SU-DHL-6 (cell line): ENCODE measurements around the gene GAPVD1.
"Not testable (repeated sequence)": the region's sequence is repeated elsewhere in the genome, so short reads cannot be mapped to it uniquely, and the experiment has no call there.

ENCODE experiments used
- H2AFZ ChIP-seq: fragments of 200-600 bp; sonication (generic); 2 replicates; pipeline ENCODE4 v1.6.1; 2014; ENCODE audit warnings: low read depth, mild to moderate bottlenecking, moderate library complexity, mixed read lengths, antibody characterized with exemption, low read length; ENCODE audit not compliant: severe bottlenecking
- H3F3A ChIP-seq: fragments of 200-600 bp; shearing (Covaris generic); 2 replicates; pipeline ENCODE4 v1.6.0; 2016; ENCODE audit warnings: antibody characterized with exemption, mild to moderate bottlenecking; ENCODE audit not compliant: insufficient read depth
- H3K27ac ChIP-seq: fragments of 200-600 bp; sonication (generic); 2 replicates; pipeline ENCODE4 v1.5.1; 2016; ENCODE audit warnings: low read depth, mild to moderate bottlenecking, low read length, moderate library complexity, mixed read lengths
- H3K27me3 ChIP-seq: fragments of 200-600 bp; sonication (generic), shearing (Covaris generic); 2 replicates; pipeline ENCODE4 v1.6.0; 2014; ENCODE audit warnings: mild to moderate bottlenecking, low read length
- H3K36me3 ChIP-seq: fragments of 200-600 bp; sonication (generic); 2 replicates; pipeline ENCODE4 v1.6.1; 2014; ENCODE audit warnings: mild to moderate bottlenecking, low read length, mixed read lengths
- H3K4me2 ChIP-seq: fragments of 300-600, 200-600 bp; shearing (Covaris generic), sonication (generic); 2 replicates; pipeline ENCODE4 v1.6.0; 2014; ENCODE audit warnings: low read length, low read depth, mild to moderate bottlenecking; ENCODE audit not compliant: poor library complexity, severe bottlenecking
- H3K4me3 ChIP-seq: fragments of 200-600 bp; sonication (generic); 2 replicates; pipeline ENCODE4 v1.5.1; 2014; ENCODE audit warnings: antibody characterized with exemption, low read length, mild to moderate bottlenecking, mixed read lengths; ENCODE audit not compliant: insufficient read depth, poor library complexity, severe bottlenecking
- H3K79me2 ChIP-seq: fragments of 200-600 bp; sonication (generic); 2 replicates; pipeline ENCODE4 v1.6.1; 2014; ENCODE audit warnings: mild to moderate bottlenecking, low read length, moderate library complexity; ENCODE audit not compliant: insufficient read depth
- H3K9ac ChIP-seq: fragments of 200-600 bp; sonication (generic); 2 replicates; pipeline ENCODE4 v1.7.0; 2014; ENCODE audit warnings: mild to moderate bottlenecking, low read length
- H3K9me2 ChIP-seq: fragments of 200-600 bp; sonication (generic); replicated peaks from 2 replicates; pipeline ENCODE4 v1.6.1; 2014; ENCODE audit warnings: low read length; ENCODE audit not compliant: insufficient read depth
- H3K9me3 ChIP-seq: fragments of 200-600 bp; sonication (generic); 2 replicates; pipeline ENCODE4 v1.6.1; 2014; ENCODE audit warnings: low read length, mixed read lengths; ENCODE audit not compliant: insufficient read depth
- H4K20me1 ChIP-seq: fragments of 200-600 bp; sonication (generic); 2 replicates; pipeline ENCODE4 v1.6.1; 2014; ENCODE audit warnings: low read depth, mild to moderate bottlenecking, antibody characterized with exemption, low read length, moderate library complexity, mixed read lengths
- CTCF ChIP-seq: fragments of 200-600 bp; sonication (generic); IDR thresholded peaks from one replicate; pipeline ENCODE4 v1.5.1; 2017; ENCODE audit warnings: antibody characterized with exemption, mild to moderate bottlenecking, low read length, moderate library complexity; ENCODE audit not compliant: insufficient read depth, poor library complexity, severe bottlenecking
- EZH2phosphoT487 ChIP-seq: fragments of 200-600 bp; sonication (generic), shearing (Covaris generic); conservative IDR thresholded peaks from 2 replicates; pipeline ENCODE4 v1.6.1; 2018; ENCODE audit warnings: mild to moderate bottlenecking, antibody characterized with exemption, low read length, moderate library complexity, mixed read lengths

The GAPVD1 gene

GRCh38 chr9:125260561-125260960, 1.1 kb upstream of the GAPVD1 start:
- Histone ChIP-seq H3K4me3 (no peak overlapping the region), H3K4me2 (peak overlapping the region; percentile 89), H3K27me3 (no peaks in the 10 kb centered on the region), H3K9ac (no peak overlapping the region), H3K36me3 (no peaks in the 10 kb centered on the region), H3K79me2 (peaks cover 39% of the 10 kb centered on the region), H4K20me1 (no peaks in the 10 kb centered on the region), H2AFZ (no peak overlapping the region), H3K27ac (no peak overlapping the region), H3F3A (0 out of 2 replicates have a peak, but pooled peaks cover 9% of the 10 kb centered on the region), H3K9me3 (no peaks in the 10 kb centered on the region), H3K9me2 (no peaks in the 10 kb centered on the region)
- TF ChIP-seq CTCF = no peak

- peaks cover 54% of the 10 kb centered on the region for H3K79me2 ChIP-seq
- H2AFZ ChIP-seq = peak overlapping the region; percentile 95
- 0 out of 2 replicates have a peak, but pooled peaks cover 9% of the 10 kb centered on the region for H3F3A ChIP-seq
- H3K4me3 ChIP-seq = peak overlapping the region; percentile 99
- no peaks in the 10 kb centered on the region for H3K36me3 ChIP-seq
- H3K9me3 ChIP-seq = no peaks in the 10 kb centered on the region
- H3K9ac ChIP-seq = peak overlapping the region; percentile 99
- H4K20me1 ChIP-seq = no peaks in the 10 kb centered on the region
- no peak overlapping the region; the same call in 1 of the 2 replicates for H3K27ac ChIP-seq
- no peaks in the 10 kb centered on the region for H3K27me3 ChIP-seq
- TF ChIP-seq CTCF (no peak), EZH2phosphoT487 (no peak)
- peak overlapping the region; percentile 89 for H3K4me2 ChIP-seq
- no peaks in the 10 kb centered on the region for H3K9me2 ChIP-seq
Measured at GRCh38 chr9:125262294-125262991, 817 bp downstream of the GAPVD1 start.

- H3K36me3 ChIP-seq, H4K20me1 ChIP-seq, H3K4me3 ChIP-seq, H2AFZ ChIP-seq, H3K4me2 ChIP-seq, H3F3A ChIP-seq, H3K9me2 ChIP-seq, H3K9ac ChIP-seq, H3K9me3 ChIP-seq, H3K27me3 ChIP-seq, H3K27ac ChIP-seq: not testable (repeated sequence)
- peaks cover 68% of the 10 kb centered on the region for H3K79me2 ChIP-seq
Measured at GRCh38 chr9:125264068-125264467, 2.4 kb downstream of the GAPVD1 start.

- Histone ChIP-seq H3K36me3 (no peaks in the 10 kb centered on the region), H4K20me1 (no peaks in the 10 kb centered on the region)
Measured at GRCh38 chr9:125268394-125269013, 6.9 kb downstream of the GAPVD1 start.

More at GRCh38 chr9:125268394-125269013, 6.9 kb downstream of the GAPVD1 start:
- Histone ChIP-seq H3F3A (no peaks in the 10 kb centered on the region), H3K27ac (no peak overlapping the region), H3K9ac (no peak overlapping the region), H2AFZ (no peak overlapping the region), H3K4me3 (no peak overlapping the region), H3K4me2 (no peak overlapping the region), H3K9me3 (no peaks in the 10 kb centered on the region), H3K9me2 (no peaks in the 10 kb centered on the region), H3K79me2 (peaks cover 85% of the 10 kb centered on the region), H3K27me3 (no peaks in the 10 kb centered on the region)
- TF ChIP-seq CTCF (no peak), EZH2phosphoT487 (no peak)
